Heart left ventricle (tissue), 16 donors: ENCODE results near the gene DNAJB7. TPM values are rescaled to one million over a fixed set of nuclear protein-coding genes. Genes with fewer than 3 reads are reported as not detected.

Source experiments
- ATAC-seq, 4 donors: fragments of 200-7000 bp; cut with Tn5 transposase; one replicate each; pipeline ENCODE4 v1.9.1; 2020 to 2022; ENCODE audit warnings: moderate library complexity in 4 of 4, mild to moderate bottlenecking in 3 of 4, moderate number of reproducible peaks in 1 of 4
- DNase-seq, 5 donors: peaks; one replicate each; pipeline ENCODE4 v3.0.0-alpha.2; 2020
- H3K27ac ChIP-seq, 12 donors: fragments of 200-600 bp; sonication (generic) in 4 of 12; one replicate each; pipeline versions ENCODE4 v1.5.0 to v1.8.0; 2016 to 2022; ENCODE audit warnings: mild to moderate bottlenecking in 2 of 12
- H3K27me3 ChIP-seq, 9 donors: fragments of 200-600 bp; sonication (generic) in 2 of 9; one replicate each; pipeline versions ENCODE4 v1.5.1 to v1.8.0; 2016 to 2022; ENCODE audit warnings: mild to moderate bottlenecking in 3 of 9
- H3K36me3 ChIP-seq, 9 donors: fragments of 200-600 bp; sonication (generic) in 2 of 9; one replicate each; pipeline versions ENCODE4 v1.5.0 to v1.8.0; 2018 to 2022; ENCODE audit warnings: mild to moderate bottlenecking in 2 of 9
- H3K4me1 ChIP-seq, 12 donors: fragments of 200-600 bp; sonication (generic) in 4 of 12; one replicate each; pipeline versions ENCODE4 v1.5.0 to v1.8.0; 2016 to 2022; ENCODE audit warnings: mild to moderate bottlenecking in 3 of 12
- H3K4me3 ChIP-seq, 12 donors: fragments of 200-600 bp; sonication (generic) in 4 of 12; one replicate each; pipeline versions ENCODE4 v1.5.0 to v1.8.0; 2017 to 2022; ENCODE audit warnings: mild to moderate bottlenecking in 9 of 12, moderate library complexity in 4 of 12
- H3K9me3 ChIP-seq, 12 donors: fragments of 200-600 bp; sonication (generic) in 4 of 12; one replicate each; pipeline versions ENCODE4 v1.5.0 to v1.8.0; 2016 to 2022; ENCODE audit warnings: mild to moderate bottlenecking in 1 of 12
- POLR2A ChIP-seq, 2 donors: fragments of 450-650 bp; IDR thresholded peaks; one replicate each; pipeline ENCODE4 v1.6.1; 2017; ENCODE audit warnings: antibody characterized with exemption in 2 of 2, mild to moderate bottlenecking in 2 of 2, moderate library complexity in 2 of 2
- WGBS, 4 donors: extraction: QIAGEN DNeasy Blood & Tissue Kit in 2 of 4; methylation state at CpG; one replicate each; pipeline versions ENCODE4 v1.1.5 to v1.1.7; 2013 to 2018; 5-methylcytosine and 5-hydroxymethylcytosine counted together
- intact Hi-C, 10 donors: fragments of 100-400 bp; cut with DNase I; formaldehyde crosslinking; loops; one replicate each; pipeline versions ENCODE4 v1.11.1 to v1.14.2; 2022
- microRNA-seq, 4 donors: library from miRNA; unstranded; fragments of <30 nt; microRNA quantifications; one replicate each; pipeline versions ENCODE4 to v1.2.0, GENCODE V29; 2017 to 2020
- polyA plus RNA-seq, 2 donors: library from polyadenylated mRNA; stranded (reverse); fragments of 200-250 nt; gene quantifications; one replicate each; pipeline ENCODE4 v1.2.3, GENCODE V29; 2013
- total RNA-seq, 9 donors: library from RNA; depleted of rRNA in 2 of 9; stranded (reverse); fragments of >200 nt in 2 of 9; fragmentation: NEBNext Ultra II Directional in 3 of 9; extraction: Animal tissue kit (Norgen Biotek cat#: 25700) in 3 of 9; gene quantifications; one replicate each; pipeline versions ENCODE4 v1.1.0 to v1.2.4, GENCODE V29; 2016 to 2023
- TF ChIP-seq, protein P1 (sequence below), 12 donors: fragments of 200-600 bp; sonication (generic) in 4 of 12; IDR thresholded peaks; one replicate each; pipeline versions ENCODE4 v1.5.0 to v1.8.0; 2018 to 2022; ENCODE audit warnings: antibody characterized with exemption in 12 of 12, mild to moderate bottlenecking in 5 of 12
- donor health status: ischemic (EF 13 %, LVEDD 7.1; RV severe dilation, severe dysfunction).
- donor health status: healthy with polysubstance abuse.
- donor health status: DM: no; HTN: yes; CAD: no.
- donor health status: DM: no; HTN: no; CAD: no.
- donor health status: ischemic (EF 25% LVEDD 6.9; RV normal size, moderate dysfunction).
- donor health status: ischemic (EF 25% LVEDD 5.7; RV mildly dilated, moderate dysfunction).
- donor health status: healthy.
- donor health status: DM: yes; HTN: yes; CAD: no.
- donor health status: ischemic (EF 35%, LVEDD 5.7; RV mildly dilated, moderate dysfunction).
- donor health status: nonischemic (EF 11% LVEDD 7.7; RV severe dilation, severe dysfunction).
- donor health status: DM: yes; HTN: yes; CAD: no.
- donor health status: PGD.
- donor health status: ischemic (EF 29% LVEDD 5.4; RV normal size, mild dysfunction).
- donor health status: nonischemic (EF 23%, LVEDD 6.1; RV moderate dilation, normal function).

Gene DNAJB7
- total and polyA plus RNA-seq, 11 donors, result not detected

DNA sequence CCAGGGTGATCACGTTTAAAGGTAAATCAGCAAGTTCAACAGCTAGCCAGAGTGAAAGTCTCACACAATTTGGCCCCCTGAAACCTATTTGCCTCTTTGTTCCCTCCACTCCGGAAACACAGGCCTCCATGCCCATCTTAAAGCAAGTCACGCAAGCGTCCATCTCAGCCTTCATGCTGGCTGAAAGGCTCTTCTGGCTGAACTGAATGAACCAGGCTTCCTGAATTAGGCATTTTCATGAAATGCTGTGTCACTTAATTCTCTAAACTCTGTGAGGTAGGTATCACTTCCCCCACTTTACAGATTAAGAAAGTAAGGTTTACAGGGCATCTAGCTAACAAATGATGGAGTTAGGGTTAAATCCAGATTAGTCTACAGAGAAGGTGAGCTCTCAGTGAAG lies 44.2 kb downstream of the DNAJB7 start:
- DNase-seq (no peak), ATAC-seq (no peak)
- Histone ChIP-seq H3K27ac (no peak overlapping the region), H3K36me3 (peaks cover 0 to 11% (median 4%) of the 10 kb centered on the region in 9 donors), H3K9me3 (no peaks in the 10 kb centered on the region), H3K4me3 (peak overlapping the region in 4 of 12 donors; percentile 64 to 99 (median 94)), H3K27me3 (no peaks in the 10 kb centered on the region), H3K4me1 (peaks cover 0 to 27% (median 19%) of the 10 kb centered on the region in 12 donors)
- TF ChIP-seq POLR2A (IDR thresholded peaks at IDR 0.05), result no peak
- TF ChIP-seq, protein P1, sequence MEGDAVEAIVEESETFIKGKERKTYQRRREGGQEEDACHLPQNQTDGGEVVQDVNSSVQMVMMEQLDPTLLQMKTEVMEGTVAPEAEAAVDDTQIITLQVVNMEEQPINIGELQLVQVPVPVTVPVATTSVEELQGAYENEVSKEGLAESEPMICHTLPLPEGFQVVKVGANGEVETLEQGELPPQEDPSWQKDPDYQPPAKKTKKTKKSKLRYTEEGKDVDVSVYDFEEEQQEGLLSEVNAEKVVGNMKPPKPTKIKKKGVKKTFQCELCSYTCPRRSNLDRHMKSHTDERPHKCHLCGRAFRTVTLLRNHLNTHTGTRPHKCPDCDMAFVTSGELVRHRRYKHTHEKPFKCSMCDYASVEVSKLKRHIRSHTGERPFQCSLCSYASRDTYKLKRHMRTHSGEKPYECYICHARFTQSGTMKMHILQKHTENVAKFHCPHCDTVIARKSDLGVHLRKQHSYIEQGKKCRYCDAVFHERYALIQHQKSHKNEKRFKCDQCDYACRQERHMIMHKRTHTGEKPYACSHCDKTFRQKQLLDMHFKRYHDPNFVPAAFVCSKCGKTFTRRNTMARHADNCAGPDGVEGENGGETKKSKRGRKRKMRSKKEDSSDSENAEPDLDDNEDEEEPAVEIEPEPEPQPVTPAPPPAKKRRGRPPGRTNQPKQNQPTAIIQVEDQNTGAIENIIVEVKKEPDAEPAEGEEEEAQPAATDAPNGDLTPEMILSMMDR (IDR thresholded peaks at IDR 0.05), result no peak
- intact Hi-C loops, result loop anchor here in 3 of 10 donors (2.0 to 5.0 kb wide), 2 partner anchors 35 to 39 kb away; partner anchors contain the start of genes ST13 (in 2 of the 3) and XPNPEP3 (in 2 of the 3)
- 89 to 95% (median 95%) methylated on average over 4 of the region's 4 CpGs for WGBS, 4 donors

GRCh38 chr22:40813912-40814315 lies 48.0 kb downstream of the DNAJB7 start:
- H3K27ac ChIP-seq, result no peak overlapping the region
- H3K4me3 ChIP-seq, result no peak overlapping the region
- no peak for ATAC-seq
- no peak for DNase-seq
- H3K36me3 ChIP-seq, result peaks cover 0 to 11% (median 0%) of the 10 kb centered on the region in 9 donors
- TF ChIP-seq, protein P1 (IDR thresholded peaks at IDR 0.05), result no peak
- TF ChIP-seq POLR2A (IDR thresholded peaks at IDR 0.05), result no peak
- H3K4me1 ChIP-seq, result peaks cover 0 to 20% (median 12%) of the 10 kb centered on the region in 12 donors
- H3K27me3 ChIP-seq, result no peaks in the 10 kb centered on the region
- intact Hi-C loops, result no loop called here
- H3K9me3 ChIP-seq, result no peaks in the 10 kb centered on the region

Small RNA genes lying within 50 kb of the gene (microRNA-seq; reads per million reads assigned to microRNA genes)
- gene MIR4766, result 0.41 to 1.2 (median 0.77) reads per million in 4 donors

Other genes starting within 250 kb of the DNAJB7 start
- 10 to 100 TPM; 14.0 to 52.6 (median 28.4) TPM for gene MRTFA, start 225.4 kb downstream of the DNAJB7 start, total RNA-seq
- gene MRTFA, start 225.4 kb downstream of the DNAJB7 start, polyA plus RNA-seq, result 10 to 100 TPM; 16.0 to 26.9 TPM
- gene MCHR1, start 182.6 kb downstream of the DNAJB7 start, total RNA-seq, result under 1 TPM in 5 of 9 donors, not detected in 4; 0.09 to 0.96 (median 0.45) TPM
- gene MCHR1, start 182.6 kb downstream of the DNAJB7 start, polyA plus RNA-seq, result under 1 TPM; 0.23 to 0.35 TPM
- gene SLC25A17, start 42.8 kb downstream of the DNAJB7 start, total RNA-seq, result 1 to 10 TPM; 2.3 to 7.6 (median 4.0) TPM
- 1 to 10 TPM; 3.0 to 9.6 TPM for gene SLC25A17, start 42.8 kb downstream of the DNAJB7 start, polyA plus RNA-seq
- gene ST13, start 5.5 kb downstream of the DNAJB7 start, total RNA-seq, result 100 to 1,000 TPM; 108 to 231 (median 205) TPM
- gene ST13, start 5.5 kb downstream of the DNAJB7 start, polyA plus RNA-seq, result 100 to 1,000 TPM in 1 of 2 donors, 10 to 100 TPM in 1; 40.0 to 155 TPM
- gene XPNPEP3, start 5.0 kb downstream of the DNAJB7 start, total RNA-seq, result 10 to 100 TPM; 14.8 to 37.9 (median 23.0) TPM
- gene XPNPEP3, start 5.0 kb downstream of the DNAJB7 start, polyA plus RNA-seq, result 1 to 10 TPM; 5.1 to 6.8 TPM
- 10 to 100 TPM; 44.1 to 76.2 (median 59.9) TPM for gene RBX1, start 89.3 kb upstream of the DNAJB7 start, total RNA-seq
- gene RBX1, start 89.3 kb upstream of the DNAJB7 start, polyA plus RNA-seq, result 100 to 1,000 TPM; 102 to 119 TPM
- 10 to 100 TPM; 21.1 to 58.0 (median 39.5) TPM for gene EP300, start 230.5 kb upstream of the DNAJB7 start, total RNA-seq
- gene EP300, start 230.5 kb upstream of the DNAJB7 start, polyA plus RNA-seq, result 10 to 100 TPM; 11.4 to 14.9 TPM